PC-9 (cell line): ENCODE measurements around the gene RENBP.

Source experiments
- EZH2 ChIP-seq: fragments of 200-600 bp; sonication (generic); IDR thresholded peaks from 2 replicates; pipeline ENCODE4 v1.8.0; 2017; ENCODE audit warnings: antibody characterized with exemption, low read depth
- TF ChIP-seq, protein P1 (sequence below): fragments of 200-600 bp; sonication (generic); conservative IDR thresholded peaks from 2 replicates; pipeline ENCODE4 v1.6.1; 2017; ENCODE audit warnings: mixed run types, antibody characterized with exemption, mild to moderate bottlenecking, moderate library complexity

DNA sequence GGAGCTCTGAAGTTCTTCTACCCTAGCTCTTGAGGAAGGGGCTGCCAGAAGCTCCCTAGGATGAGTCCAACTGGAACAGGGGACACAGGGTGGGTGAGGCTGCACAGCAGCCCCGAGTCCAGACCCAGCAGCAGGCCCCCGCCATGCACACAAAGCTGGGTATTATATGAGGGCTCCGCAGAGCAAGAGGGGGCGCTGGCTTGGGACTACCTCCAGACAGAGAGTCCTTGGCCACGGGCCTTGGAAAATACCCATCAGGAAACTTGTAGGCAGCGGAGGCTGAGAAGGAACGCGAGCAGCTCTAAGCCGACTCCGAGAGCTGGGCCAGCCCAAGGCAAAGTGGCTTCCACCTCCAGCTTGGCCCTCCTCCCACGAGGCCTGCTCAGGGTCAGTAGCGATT lies 19.1 kb upstream of the RENBP start:
- TF ChIP-seq, protein P1, sequence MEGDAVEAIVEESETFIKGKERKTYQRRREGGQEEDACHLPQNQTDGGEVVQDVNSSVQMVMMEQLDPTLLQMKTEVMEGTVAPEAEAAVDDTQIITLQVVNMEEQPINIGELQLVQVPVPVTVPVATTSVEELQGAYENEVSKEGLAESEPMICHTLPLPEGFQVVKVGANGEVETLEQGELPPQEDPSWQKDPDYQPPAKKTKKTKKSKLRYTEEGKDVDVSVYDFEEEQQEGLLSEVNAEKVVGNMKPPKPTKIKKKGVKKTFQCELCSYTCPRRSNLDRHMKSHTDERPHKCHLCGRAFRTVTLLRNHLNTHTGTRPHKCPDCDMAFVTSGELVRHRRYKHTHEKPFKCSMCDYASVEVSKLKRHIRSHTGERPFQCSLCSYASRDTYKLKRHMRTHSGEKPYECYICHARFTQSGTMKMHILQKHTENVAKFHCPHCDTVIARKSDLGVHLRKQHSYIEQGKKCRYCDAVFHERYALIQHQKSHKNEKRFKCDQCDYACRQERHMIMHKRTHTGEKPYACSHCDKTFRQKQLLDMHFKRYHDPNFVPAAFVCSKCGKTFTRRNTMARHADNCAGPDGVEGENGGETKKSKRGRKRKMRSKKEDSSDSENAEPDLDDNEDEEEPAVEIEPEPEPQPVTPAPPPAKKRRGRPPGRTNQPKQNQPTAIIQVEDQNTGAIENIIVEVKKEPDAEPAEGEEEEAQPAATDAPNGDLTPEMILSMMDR: no peak
- TF ChIP-seq EZH2: no peak
